ENCODE results near the gene NTRK1. TPM values are rescaled to one million over a fixed set of nuclear protein-coding genes. Genes with fewer than 3 reads are reported as not detected.

NTRK1 gene
- total RNA-seq, 1 donor from 2014 or later: not detected

DNA sequence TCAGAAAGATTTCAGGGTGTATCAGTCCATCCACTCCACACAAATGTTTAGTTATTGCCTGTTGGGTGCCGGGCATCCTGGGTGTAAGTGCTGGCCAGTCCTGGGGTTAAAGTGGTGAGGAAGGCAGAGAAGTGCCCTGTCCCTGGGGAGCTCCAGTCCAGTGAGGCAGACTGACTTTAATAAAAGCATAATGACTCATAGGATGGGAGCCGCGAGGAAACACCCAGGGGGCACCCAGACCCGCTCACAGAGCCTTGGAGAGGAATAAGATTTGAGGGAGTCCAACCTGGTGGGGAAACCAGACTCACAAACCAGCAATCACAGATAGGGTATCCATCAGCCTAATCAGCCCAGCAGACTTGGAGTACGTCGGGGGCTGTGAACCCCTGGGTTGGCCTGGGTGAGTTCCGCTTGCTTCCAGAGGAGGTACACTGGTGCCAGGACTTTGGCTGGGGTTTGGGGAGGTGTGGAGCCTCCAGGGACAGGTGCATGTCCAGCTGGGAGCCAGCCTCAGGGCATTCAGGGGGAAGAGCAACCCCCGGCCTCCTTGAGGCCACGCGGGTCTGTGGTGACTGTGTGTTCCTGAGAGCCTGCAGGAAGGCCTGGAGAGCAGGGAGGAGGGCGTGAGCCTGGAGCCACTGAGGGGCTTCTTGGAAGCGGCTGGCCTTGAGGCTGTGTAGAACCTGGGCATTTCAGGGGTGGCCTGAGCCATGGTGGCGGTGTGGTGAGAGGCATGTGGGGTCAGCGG is 36.6 kb downstream of the NTRK1 start:
- peak in 1 of 2 donors; percentile 58 for DNase-seq (ENCODE audit: low read depth in 2 of 2)

DNA sequence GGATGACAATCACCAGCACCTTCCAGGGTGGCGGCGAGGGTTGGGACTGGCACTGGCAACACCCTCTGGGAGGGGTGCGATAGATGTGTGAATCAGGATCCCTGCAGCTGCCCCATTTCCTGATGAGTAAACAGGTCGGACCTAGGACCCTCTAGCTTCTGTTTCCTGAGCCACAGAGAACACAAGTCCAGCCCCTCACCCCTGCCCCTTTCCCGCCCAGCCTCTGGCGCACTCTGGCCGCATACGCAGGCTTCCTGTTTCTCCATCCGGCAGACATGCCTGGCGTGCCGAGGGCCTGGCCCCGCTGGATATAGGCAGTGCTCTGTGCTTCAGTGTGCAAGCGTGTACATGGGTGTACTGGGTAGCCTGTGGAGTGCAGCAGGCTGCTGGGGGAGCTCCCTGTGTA is 37.5 kb downstream of the NTRK1 start:
- peak; percentile 96 to 98 for DNase-seq (ENCODE audit: low read depth in 2 of 2)

DNA sequence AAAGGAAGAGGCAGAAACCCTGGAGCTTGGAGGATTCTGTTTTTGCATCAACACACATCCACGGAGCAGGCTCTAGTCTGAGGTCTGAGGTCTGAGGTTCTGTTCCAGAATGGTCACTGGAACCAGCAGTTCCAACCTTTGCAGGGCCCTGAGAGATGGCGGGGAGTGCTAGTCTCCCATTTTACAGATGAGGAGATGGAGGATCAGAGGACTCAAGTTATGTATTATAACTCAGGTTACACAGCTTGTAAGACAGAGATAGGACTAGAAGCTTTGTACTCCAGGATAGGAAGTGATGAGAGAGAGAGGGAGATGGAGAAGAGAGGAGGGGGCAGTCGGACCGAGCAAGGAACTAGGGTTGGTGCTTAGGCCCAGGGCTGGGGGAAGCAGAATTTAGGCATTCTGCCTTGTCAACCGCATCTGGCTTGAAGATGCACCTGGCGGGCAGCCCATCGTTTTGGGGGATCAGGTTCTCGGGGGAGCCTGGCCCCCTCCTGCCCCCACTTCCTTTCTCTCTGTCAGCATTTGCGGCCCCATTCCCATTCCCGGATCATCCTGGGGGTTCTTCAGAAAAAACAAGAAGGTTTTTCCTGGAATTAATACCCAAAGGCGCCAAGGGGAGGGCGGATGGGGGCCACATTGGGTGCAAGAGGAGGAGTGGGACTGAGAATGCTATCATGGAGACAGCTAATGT is 38.5 kb downstream of the NTRK1 start:
- no peak for DNase-seq (ENCODE audit: low read depth in 2 of 2)

DNA sequence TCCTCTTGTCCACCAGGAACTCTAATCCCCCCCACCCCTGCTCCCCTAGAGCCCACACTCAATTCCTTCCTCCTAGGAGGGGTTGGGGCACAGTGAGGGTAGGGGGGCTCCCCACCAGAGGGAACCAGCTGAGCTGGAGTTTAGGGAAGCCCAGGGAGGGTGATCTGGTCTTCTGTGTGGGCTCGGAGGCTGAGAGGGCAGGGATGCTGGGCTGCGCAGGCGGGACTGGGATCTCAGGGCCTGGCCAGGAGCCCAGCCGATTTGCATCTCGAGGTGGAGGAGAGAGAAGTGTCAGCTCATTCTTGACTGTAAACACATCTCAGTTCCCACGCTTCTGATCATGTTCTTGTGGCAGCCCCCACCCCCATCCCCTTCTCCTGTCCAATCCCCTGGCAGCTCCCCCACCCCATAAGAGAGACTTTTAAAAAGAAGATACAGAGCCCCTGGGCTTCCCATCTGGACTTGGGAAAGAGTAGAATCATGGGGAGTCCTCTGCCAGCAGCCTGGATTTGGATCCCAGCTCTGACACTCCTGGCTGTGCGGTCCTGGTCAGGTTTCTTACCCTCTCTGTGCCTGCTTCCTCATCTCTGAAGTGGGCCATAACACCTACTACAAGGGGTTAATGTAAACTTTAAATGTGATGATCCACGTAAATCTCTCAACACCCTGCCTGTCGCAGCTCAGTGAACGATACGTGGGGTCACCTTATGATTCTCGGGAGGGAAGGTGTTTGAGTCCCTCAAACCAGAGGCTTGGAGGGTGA is 39.5 kb downstream of the NTRK1 start:
- peak in 1 of 2 donors; percentile 87 for DNase-seq (ENCODE audit: low read depth in 2 of 2)

DNA sequence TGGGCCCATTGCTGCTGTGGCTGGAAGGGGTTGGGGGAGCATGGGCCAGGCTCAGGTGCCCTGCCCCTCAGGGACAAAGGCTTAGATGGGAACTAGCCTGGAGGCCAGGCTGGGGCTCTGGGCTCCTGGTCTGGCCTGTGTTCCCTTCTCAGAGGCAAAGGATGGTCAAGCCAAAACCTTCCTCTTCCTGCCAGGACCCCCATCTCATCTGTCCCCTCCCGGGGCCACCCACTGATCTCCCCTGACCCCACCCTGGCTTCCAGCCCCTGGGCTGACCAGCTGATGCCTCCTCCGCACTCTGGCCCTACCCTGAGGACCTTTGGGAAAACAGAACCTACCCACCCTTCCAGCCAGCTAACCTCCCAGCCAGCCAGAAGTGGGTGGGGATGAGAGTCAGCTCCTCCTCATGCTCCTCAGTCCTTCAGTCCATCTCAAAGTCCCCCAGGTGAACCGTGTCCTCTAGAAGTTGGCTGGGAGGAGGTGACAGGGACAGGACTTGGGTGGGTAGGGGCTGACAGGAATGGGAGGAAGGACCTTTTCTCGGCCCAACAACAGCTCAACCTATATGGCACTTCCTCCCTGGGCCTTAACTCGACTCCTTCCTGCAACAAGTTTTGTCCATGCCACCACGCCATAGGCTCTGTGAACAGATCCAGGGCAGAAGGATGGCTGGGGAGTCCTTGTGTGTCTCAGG is 40.4 kb downstream of the NTRK1 start:
- DNase-seq (ENCODE audit: low read depth in 2 of 2): no peak

DNA sequence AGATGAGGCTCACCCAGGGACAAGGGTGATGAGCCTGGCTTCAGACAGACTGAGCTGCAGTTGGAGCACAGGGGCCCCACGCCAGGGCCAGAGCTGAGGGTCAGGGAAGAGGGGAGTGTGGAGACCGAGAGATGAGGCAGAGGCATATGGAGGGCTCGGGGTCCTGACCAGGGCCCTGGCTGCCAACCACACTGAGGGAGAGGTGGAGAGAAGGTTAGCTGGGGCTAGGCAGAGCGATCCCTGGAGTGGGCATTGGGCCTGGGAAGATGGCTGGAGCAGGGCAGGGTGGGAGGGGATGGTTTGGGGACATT is 40.9 kb downstream of the NTRK1 start:
- DNase-seq (ENCODE audit: low read depth in 2 of 2): no peak

DNA sequence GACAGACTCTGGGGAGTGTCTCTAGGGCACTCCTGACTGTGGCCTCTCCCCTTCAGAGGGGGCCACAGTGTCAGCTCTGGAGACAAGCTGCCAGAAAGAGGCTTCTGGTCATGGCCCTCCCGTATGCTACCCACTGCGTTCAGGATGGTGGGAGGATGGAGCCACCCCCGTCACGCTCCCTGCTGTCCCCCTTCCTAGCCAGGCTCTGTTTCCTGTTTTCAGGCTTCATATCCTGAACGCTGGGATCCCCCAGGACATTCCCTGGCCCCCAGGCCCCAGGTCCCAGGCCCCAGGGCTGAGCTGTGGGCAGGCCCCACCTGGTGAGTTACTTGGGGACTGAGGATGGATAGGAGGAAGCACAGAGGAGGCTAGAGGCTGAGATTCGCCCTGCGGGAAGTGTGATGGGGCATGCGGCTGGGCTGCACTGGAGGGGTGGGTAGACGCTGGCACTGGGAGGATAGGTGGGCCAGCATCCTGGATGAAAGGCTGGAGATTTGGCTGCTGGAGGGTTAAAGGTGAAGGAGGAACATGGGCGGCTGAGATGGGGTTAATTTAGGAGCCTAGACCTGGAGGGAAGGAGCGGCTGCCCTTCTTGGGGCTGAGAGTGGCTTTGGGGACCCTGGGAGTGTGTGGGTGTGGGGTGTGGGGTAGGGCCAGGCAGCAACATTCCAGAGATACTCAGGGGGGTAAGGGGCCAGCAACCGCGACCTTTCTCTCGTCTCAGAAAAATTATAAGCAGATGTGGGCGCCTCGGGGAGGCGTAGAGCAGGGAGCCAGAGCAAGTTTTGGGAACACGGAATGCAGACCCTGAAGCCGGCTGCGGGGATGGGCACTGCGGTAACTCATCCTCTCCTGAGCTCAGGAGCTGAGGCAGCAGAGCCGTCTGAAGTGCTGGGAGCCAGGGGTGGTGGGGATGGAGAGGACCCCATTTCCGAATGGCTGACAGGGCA is 41.6 kb downstream of the NTRK1 start:
- DNase-seq (ENCODE audit: low read depth in 2 of 2): peak; percentile 44 to 58

DNA sequence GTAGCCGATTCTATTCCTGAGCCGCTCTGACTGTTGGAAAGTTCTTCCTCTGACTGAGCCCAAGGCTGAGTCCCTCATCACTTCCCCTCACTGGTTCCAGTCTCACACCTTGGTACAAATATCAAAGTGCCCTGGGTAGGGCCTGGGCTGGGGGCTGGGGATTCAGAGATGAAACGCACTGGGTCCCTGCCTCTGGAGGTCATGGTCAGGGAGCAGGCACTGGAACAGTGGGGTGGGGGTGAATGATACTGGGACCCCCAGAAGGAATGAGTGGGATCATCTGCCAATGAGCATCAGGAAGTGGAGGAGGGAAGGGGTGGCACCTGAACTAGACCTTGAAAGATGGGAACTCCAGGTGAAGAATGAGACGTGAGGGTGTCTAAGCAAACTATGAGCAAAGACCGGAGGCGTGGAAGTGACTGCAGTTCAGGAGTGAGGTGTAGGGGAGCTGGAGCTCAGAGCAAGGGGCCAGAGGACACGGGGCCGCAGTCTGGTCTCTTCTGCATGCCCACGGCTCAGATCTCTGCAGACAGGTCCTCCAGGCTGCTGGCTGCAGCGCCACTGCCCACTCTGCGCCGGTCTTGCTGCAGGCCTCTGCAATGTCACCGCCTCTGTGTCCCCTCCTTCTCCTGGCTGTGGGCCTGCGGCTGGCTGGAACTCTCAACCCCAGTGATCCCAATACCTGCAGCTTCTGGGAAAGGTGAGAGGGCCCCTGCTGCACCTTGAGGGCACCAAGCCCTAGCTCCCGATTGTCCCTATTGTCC is 42.8 kb downstream of the NTRK1 start:
- DNase-seq (ENCODE audit: low read depth in 2 of 2): no peak

DNA sequence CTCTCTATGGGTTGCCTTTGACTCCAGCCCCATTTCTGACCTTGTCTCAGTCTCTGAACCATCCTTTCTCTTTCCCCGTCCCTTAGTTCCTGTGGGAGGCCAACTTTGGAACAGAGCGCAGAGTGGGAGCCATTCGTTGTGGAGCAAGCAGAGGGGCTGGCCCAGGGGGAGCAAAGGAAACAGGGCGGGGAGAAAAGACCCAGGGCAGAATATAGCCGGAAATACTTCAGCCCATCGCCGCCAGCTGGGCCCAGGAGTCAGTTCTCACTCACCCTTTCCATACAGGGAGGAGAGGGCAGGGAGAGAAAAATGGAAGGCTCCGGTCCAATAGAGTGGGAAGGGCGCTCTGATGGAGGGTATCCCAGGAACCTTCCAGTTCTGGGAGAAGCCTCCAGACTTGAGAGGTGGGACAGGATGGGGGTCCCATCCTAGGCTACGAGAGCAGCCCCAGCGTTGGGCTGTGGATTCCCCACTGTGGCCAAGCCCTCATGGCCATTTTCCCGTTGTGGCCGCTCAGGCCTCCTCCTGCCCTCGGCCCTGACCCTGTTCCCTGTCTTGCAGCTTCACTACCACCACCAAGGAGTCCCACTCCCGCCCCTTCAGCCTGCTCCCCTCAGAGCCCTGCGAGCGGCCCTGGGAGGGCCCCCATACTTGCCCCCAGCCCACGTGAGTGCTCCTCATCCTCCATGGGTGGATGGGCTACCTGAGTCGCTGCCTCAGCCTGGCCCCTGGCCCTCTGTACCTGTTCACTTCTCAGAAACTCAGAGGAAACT is 43.7 kb downstream of the NTRK1 start:
- peak; percentile 37 to 53 for DNase-seq (ENCODE audit: low read depth in 2 of 2)

DNA sequence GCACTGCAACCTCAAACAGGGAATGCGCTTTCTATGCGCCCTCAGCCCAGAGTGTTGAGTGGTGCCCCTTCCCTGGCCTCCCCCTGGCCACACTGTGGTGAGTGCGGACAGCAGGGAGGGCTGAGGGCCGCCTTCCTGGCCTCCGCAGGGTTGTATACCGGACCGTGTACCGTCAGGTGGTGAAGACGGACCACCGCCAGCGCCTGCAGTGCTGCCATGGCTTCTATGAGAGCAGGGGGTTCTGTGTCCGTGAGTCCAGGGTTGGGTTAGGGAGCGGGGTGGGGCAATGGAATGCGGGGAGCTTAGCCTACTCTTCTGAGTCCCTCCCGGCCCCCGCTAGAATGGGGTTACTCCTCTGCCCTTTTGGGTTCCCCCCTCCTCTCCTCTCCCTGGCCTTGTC is 44.5 kb downstream of the NTRK1 start:
- no peak for DNase-seq (ENCODE audit: low read depth in 2 of 2)

DNA sequence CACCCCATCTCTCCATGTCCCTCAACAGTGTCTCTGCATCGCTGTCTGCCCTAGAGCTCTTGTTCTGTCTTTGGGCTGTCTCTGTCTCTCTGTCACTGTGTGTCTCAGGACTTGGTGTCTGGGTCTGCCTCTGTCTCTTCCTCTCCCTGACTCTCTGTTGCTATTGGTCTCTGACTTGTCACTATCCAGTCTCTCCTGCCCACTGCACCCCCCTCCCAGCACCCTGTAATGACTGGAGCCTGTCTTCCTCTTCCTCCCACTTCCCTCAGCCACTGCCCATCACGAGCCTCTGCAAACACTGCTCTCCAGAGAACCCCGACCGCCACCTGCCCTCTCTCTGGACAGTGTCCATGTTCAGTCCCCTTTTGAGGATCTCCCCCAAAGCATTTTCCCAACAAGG is 45.0 kb downstream of the NTRK1 start:
- no peak for DNase-seq (ENCODE audit: low read depth in 2 of 2)

DNA sequence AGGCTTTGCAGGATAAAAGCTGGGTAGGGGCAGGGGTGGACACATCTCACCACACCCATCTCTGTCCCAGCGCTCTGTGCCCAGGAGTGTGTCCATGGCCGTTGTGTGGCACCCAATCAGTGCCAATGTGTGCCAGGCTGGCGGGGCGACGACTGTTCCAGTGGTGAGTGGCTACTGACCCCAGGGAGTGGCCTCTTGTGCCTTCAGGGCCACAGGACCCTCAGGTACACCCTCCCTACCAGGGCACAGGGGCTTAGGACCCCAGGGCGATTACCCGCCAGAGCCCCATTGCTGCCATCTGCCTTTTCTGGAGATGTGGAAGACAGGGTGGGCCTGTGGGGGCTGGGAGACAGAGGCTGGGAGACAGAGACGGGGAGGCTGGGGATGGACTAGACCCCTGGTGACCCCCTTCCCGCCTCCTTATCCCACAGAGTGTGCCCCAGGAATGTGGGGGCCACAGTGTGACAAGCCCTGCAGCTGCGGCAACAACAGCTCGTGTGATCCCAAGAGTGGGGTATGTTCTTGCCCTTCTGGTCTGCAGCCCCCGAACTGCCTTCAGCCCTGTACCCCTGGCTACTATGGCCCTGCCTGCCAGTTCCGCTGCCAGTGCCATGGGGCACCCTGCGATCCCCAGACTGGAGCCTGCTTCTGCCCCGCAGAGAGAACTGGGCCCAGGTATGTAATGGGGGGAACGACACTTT is 45.7 kb downstream of the NTRK1 start:
- DNase-seq (ENCODE audit: low read depth in 2 of 2): no peak

DNA sequence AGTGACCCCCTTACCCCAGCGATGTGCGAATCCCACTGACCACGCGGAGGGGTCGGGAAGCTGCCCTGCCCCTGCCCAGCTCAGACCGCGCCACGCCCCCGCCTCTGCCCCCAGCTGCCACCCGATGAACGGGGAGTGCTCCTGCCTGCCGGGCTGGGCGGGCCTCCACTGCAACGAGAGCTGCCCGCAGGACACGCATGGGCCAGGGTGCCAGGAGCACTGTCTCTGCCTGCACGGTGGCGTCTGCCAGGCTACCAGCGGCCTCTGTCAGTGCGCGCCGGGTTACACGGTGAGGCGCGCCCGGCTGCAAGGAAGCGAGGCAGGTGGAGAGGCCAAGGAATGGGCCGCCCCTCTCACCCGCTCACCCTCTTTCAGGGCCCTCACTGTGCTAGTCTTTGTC is 47.9 kb downstream of the NTRK1 start:
- no peak for DNase-seq (ENCODE audit: low read depth in 2 of 2)

DNA sequence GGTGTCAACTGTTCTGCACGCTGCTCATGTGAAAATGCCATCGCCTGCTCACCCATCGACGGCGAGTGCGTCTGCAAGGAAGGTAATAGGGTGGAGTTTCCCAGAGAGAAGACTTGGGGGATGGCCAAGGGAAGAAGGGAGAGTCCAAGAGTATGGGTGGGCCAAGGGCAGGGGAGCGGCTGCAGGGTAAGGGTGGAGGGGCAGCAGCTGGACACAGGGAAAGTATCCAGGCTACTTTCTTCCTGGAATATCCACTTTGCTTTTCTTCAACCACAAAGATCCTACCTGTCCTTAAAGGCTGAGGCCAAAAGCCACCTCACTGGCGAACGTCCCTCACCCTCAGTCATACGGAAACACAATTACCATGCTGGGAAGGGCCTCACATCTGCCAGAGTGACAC is 48.3 kb downstream of the NTRK1 start:
- DNase-seq (ENCODE audit: low read depth in 2 of 2): no peak

DNA sequence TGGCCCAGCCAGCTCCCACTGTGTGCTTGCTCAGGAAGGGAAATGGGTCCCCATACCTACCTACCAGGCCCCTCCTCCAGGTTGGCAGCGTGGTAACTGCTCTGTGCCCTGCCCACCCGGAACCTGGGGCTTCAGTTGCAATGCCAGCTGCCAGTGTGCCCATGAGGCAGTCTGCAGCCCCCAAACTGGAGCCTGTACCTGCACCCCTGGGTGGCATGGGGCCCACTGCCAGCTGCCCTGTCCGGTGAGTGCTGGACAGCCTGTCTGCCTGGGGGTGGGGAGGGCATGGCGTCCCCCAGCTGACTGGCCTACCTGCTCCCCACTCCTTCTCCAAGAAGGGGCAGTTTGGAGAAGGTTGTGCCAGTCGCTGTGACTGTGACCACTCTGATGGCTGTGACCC is 49.0 kb downstream of the NTRK1 start:
- no peak for DNase-seq (ENCODE audit: low read depth in 2 of 2)

DNA sequence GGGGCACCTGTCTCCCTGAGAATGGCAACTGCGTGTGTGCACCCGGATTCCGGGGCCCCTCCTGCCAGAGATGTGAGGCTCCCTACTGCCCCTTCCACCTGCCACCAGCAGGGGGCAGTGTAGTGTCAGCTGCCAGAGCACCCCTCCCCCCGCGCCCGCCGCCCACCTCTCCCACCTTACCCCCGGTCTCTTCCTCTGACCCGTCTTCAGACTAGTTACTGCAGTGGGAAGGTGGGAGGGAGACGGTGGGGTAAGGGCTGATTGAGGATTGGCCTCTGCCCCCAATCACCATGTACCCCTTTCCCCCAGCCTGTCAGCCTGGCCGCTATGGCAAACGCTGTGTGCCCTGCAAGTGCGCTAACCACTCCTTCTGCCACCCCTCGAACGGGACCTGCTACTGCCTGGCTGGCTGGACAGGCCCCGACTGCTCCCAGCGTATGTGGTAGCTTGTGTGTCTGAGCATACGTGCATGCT is 49.7 kb downstream of the NTRK1 start:
- peak; percentile 33 to 63 for DNase-seq (ENCODE audit: low read depth in 2 of 2)

DNA sequence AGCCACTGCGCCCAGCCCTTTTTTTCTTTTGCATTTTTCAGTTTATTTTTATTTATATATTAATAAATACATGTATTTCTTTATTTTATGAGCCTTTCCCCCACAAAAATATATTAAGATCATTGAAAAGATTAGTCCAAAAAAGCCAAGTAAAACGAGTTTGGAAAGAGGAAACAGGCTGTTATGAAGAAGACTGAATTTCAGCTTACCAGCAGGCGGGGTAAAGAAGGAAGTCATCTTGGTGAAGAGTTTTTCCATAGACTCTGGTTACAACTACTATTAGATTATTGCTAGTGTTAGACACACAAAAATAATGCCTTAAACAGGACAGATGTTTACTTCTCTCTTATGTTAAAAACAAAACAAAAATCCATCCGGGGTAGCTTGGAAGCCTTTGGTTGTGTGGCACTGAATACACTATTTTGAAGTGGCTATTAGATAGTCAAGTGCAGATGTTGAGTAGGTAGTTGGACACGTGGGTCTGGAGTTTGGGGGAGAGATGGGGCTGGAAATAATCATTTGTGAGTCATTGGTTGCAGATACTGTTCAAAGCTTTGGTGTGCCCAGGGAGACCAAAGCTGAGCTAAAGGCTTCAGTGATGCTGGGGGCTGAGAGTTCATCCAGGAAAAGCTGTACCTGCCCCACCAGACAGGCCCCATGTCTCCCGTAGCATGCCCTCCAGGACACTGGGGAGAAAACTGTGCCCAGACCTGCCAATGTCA is 51.1 kb downstream of the NTRK1 start:
- no peak for DNase-seq (ENCODE audit: low read depth in 2 of 2)

DNA sequence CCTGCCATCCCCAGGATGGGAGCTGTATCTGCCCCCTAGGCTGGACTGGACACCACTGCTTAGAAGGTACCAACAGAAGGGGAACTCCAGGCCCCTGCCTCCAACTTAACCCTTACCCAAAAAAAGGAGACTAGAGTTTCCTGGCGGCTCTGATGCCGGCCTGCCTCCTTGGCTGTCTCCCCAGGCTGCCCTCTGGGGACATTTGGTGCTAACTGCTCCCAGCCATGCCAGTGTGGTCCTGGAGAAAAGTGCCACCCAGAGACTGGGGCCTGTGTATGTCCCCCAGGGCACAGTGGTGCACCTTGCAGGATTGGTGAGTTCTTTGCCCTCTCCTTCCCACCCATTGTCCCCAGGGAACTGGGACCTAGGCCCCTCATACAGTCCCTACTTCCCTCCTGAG is 51.6 kb downstream of the NTRK1 start:
- no peak for DNase-seq (ENCODE audit: low read depth in 2 of 2)
